Central memory CD8-positive, alpha-beta T cell (primary cell): ENCODE results near the gene RUNX3.

Experiments used
- ATAC-seq: fragments of 150-1000 bp; cut with Tn5 transposase; replicated peaks from 2 replicates; pipeline ENCODE4 v1.10.0; 2022; ENCODE audit warnings: mild to moderate bottlenecking, moderate FRiP score, moderate number of reproducible peaks; ENCODE audit not compliant: poor library complexity, severe bottlenecking; ENCODE audit errors: extremely low read depth
- DNase-seq, 2 donors: peaks; one replicate each; pipeline ENCODE4 v3.0.0; 2021; ENCODE audit warnings: low spot score in 2 of 2
- H3K27ac Mint-ChIP-seq: one replicate; pipeline ENCODE4 v1.8.0; 2022; ENCODE audit warnings: low read depth, mild to moderate bottlenecking, moderate library complexity, mixed read lengths
- H3K27me3 Mint-ChIP-seq: one replicate; pipeline ENCODE4 v1.8.0; 2022; ENCODE audit warnings: mixed read lengths
- H3K36me3 Mint-ChIP-seq: one replicate; pipeline ENCODE4 v1.8.0; 2022; ENCODE audit warnings: mild to moderate bottlenecking, moderate library complexity, mixed read lengths; ENCODE audit not compliant: insufficient read depth
- H3K4me1 Mint-ChIP-seq: one replicate; pipeline ENCODE4 v1.8.0; 2022; ENCODE audit warnings: mixed read lengths
- H3K4me3 Mint-ChIP-seq: one replicate; pipeline ENCODE4 v1.8.0; 2022; ENCODE audit warnings: mild to moderate bottlenecking, moderate library complexity, mixed read lengths
- H3K9me3 Mint-ChIP-seq: one replicate; pipeline ENCODE4 v1.8.0; 2022; ENCODE audit warnings: mixed read lengths

RUNX3 gene

GRCh38 chr1:24949331-24949881 is 19.3 kb upstream of the RUNX3 start:
- Mint-ChIP-seq H3K4me1 (peaks cover 59% of the 10 kb centered on the region), H3K27me3 (no peaks in the 10 kb centered on the region), H3K36me3 (peaks cover 20% of the 10 kb centered on the region), H3K4me3 (no peak overlapping the region), H3K9me3 (no peaks in the 10 kb centered on the region), H3K27ac (no peak overlapping the region)
- DNase-seq (no peak), ATAC-seq (no peak)

GRCh38 chr1:24948079-24948827 is 18.2 kb upstream of the RUNX3 start:
- DNase-seq (no peak), ATAC-seq (no peak)
- peak overlapping the region; percentile 39 for H3K27ac Mint-ChIP-seq
- no peaks in the 10 kb centered on the region for H3K27me3 Mint-ChIP-seq
- H3K36me3 Mint-ChIP-seq, result peaks cover 17% of the 10 kb centered on the region
- no peaks in the 10 kb centered on the region for H3K9me3 Mint-ChIP-seq
- peaks cover 56% of the 10 kb centered on the region for H3K4me1 Mint-ChIP-seq
- no peak overlapping the region for H3K4me3 Mint-ChIP-seq

GRCh38 chr1:24946861-24947658 is 17.0 kb upstream of the RUNX3 start:
- Mint-ChIP-seq H3K4me1 (peaks cover 52% of the 10 kb centered on the region), H3K4me3 (no peak overlapping the region), H3K27me3 (no peaks in the 10 kb centered on the region), H3K27ac (peak overlapping the region; percentile 39), H3K9me3 (no peaks in the 10 kb centered on the region), H3K36me3 (peaks cover 17% of the 10 kb centered on the region)
- no peak for DNase-seq
- no peak for ATAC-seq

GRCh38 chr1:24945354-24946326 is 15.6 kb upstream of the RUNX3 start:
- Mint-ChIP-seq H3K36me3 (peaks cover 19% of the 10 kb centered on the region), H3K27ac (no peak overlapping the region)

DNA sequence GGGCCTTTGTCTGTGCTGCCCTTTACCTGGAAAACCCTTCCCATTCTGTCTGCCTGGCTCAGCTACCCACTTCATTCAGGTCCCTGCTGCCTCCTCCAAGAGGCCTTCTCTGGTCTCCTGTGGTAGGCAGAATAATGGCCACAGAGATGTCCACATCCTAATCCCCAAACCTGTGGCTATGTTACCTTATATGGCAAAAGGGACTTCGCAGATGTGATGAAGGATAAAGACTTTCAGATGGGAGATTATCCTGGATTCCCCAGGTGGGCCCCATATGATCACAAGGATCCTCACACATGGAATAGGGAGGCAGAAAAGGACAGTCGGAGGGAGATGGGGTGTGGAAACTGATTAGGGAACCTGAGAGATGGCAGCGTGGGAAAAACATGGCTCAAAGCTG is 14.2 kb upstream of the RUNX3 start:
- peaks cover 53% of the 10 kb centered on the region for H3K4me1 Mint-ChIP-seq
- no peak for ATAC-seq
- DNase-seq, result no peak
- H3K27ac Mint-ChIP-seq, result peak overlapping the region; percentile 50
- H3K9me3 Mint-ChIP-seq, result no peaks in the 10 kb centered on the region
- H3K36me3 Mint-ChIP-seq, result peaks cover 11% of the 10 kb centered on the region
- H3K4me3 Mint-ChIP-seq, result no peak overlapping the region
- no peaks in the 10 kb centered on the region for H3K27me3 Mint-ChIP-seq

More at GRCh38 chr1:24945354-24946326, 15.6 kb upstream of the RUNX3 start:
- no peak for ATAC-seq
- H3K9me3 Mint-ChIP-seq, result no peaks in the 10 kb centered on the region
- H3K27me3 Mint-ChIP-seq, result no peaks in the 10 kb centered on the region
- H3K4me3 Mint-ChIP-seq, result no peak overlapping the region
- DNase-seq, result no peak
- peaks cover 44% of the 10 kb centered on the region for H3K4me1 Mint-ChIP-seq

GRCh38 chr1:24942789-24943188 is 12.7 kb upstream of the RUNX3 start:
- Mint-ChIP-seq H3K9me3 (no peaks in the 10 kb centered on the region), H3K4me3 (no peak overlapping the region), H3K27me3 (no peaks in the 10 kb centered on the region), H3K27ac (no peak overlapping the region), H3K4me1 (peaks cover 43% of the 10 kb centered on the region), H3K36me3 (peaks cover 10% of the 10 kb centered on the region)
- ATAC-seq (no peak), DNase-seq (no peak)

- no peak for ATAC-seq
- Mint-ChIP-seq H3K9me3 (no peaks in the 10 kb centered on the region), H3K4me3 (no peak overlapping the region), H3K27ac (peak overlapping the region; percentile 53), H3K27me3 (no peaks in the 10 kb centered on the region), H3K36me3 (peaks cover 9% of the 10 kb centered on the region), H3K4me1 (peaks cover 32% of the 10 kb centered on the region)
- DNase-seq, result no peak
Observed at GRCh38 chr1:24941564-24941963, 11.5 kb upstream of the RUNX3 start.

DNA sequence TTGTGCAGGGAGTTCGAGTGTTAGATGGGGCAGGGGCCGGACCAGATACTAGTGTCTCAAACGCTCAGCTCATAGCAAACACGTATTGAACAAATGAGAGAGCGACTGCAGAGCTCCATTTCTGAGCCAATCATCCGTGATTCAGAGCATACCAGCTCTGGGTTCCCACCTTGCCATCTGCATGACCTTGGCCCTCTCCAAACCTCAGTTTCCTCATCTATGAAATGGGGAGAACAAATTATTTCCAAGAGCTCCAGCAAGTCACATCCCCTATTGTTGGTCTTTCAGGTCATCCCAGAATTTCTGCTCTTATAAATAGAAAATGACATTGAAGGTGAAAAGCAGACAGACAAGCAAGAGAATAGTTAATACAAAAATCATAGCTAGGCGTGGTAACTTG is 10.2 kb upstream of the RUNX3 start:
- Mint-ChIP-seq H3K9me3 (no peaks in the 10 kb centered on the region), H3K4me3 (no peak overlapping the region), H3K36me3 (peaks cover 12% of the 10 kb centered on the region), H3K4me1 (peaks cover 31% of the 10 kb centered on the region), H3K27ac (peak overlapping the region; percentile 11), H3K27me3 (no peaks in the 10 kb centered on the region)
- no peak for DNase-seq
- ATAC-seq, result no peak

DNA sequence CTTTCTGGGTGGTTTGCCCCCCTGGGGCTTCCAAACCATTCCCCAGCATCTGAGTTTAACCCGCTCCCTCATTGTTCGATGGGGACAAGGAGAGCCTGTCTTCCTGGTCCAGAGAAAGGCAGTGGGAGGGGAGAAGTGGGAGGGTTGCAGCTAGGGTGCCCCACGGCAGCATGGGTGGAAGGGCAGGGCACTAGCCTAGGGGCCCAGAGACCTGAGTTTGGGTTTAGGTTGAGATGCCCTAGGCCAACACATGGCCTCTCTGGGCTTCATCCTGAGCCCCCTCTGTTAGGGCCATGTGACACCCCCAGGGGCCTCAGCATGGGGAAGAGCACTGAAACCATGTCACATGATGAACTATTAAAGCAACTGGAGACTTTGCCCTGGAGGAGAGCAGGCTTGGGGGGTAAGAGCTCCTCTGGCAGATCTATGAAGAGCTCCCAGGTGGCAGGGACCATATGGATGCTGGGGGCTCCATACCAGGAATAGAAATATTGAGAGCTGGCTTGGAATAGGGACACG is 9.7 kb upstream of the RUNX3 start:
- ATAC-seq (no peak), DNase-seq (no peak)
- H3K9me3 Mint-ChIP-seq, result no peaks in the 10 kb centered on the region
- no peak overlapping the region for H3K4me3 Mint-ChIP-seq
- H3K27me3 Mint-ChIP-seq, result no peaks in the 10 kb centered on the region
- peaks cover 33% of the 10 kb centered on the region for H3K4me1 Mint-ChIP-seq
- no peak overlapping the region for H3K27ac Mint-ChIP-seq
- peaks cover 12% of the 10 kb centered on the region for H3K36me3 Mint-ChIP-seq

DNA sequence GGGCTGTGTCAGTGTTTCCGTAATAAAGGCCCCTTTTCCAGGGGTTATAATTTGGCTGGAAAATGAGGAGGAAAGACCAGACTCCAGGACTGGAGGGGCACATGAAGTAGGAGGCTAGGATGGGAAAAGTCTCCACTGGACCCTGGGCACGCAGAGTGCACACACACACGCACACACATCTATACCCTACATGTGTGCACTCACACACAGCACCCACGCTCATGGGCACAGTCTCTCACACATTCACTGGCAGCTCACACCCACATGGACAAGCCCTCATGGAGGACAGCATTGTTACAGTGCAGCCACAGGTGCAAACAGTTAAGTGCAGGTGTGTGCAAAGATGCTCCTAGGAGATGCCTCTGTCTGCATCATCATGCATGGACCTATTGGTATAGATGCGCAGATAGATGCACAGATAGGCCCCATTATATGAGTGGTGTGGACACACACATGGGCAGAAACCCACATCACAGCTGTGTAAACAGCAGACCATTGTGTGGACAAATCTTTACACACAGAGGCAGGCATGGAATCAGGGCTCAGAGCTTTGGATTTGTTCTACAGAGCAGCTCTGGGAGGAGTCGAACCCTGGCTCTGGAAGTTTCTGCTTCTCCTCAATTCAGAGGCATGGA is 9.1 kb upstream of the RUNX3 start:
- Mint-ChIP-seq H3K9me3 (no peaks in the 10 kb centered on the region), H3K27me3 (no peaks in the 10 kb centered on the region), H3K27ac (no peak overlapping the region), H3K4me1 (peaks cover 33% of the 10 kb centered on the region), H3K36me3 (peaks cover 12% of the 10 kb centered on the region), H3K4me3 (no peak overlapping the region)
- no peak for DNase-seq
- no peak for ATAC-seq

DNA sequence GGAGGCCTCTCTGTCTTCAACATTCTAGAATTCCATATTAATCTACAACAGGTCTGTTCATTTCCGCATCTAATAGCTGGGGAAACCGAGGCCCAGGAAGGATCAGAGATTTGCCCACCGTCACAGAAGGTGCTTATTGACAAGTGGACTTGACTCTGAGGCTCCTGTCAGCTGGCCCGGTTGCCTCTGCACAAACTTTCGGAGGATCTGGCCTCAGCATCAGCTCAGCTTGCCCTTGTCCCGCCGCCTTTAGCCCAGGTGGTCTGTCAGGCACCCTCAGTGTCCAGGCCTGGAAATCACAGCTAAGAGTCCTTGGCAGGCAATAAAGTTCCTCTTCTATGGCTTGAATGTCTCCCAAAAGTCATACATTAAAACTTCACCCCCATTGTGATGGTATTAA is 8.2 kb upstream of the RUNX3 start:
- DNase-seq (no peak), ATAC-seq (no peak)
- Mint-ChIP-seq H3K27ac (no peak overlapping the region), H3K36me3 (peaks cover 12% of the 10 kb centered on the region), H3K4me1 (peaks cover 39% of the 10 kb centered on the region), H3K9me3 (no peaks in the 10 kb centered on the region), H3K4me3 (no peak overlapping the region), H3K27me3 (no peaks in the 10 kb centered on the region)
